Activated CD8-positive, alpha-beta memory T cell treated with anti-CD3 and anti-CD28 coated beads for 36 hours (primary cell): ENCODE results near the gene DCAF6. TPM values are rescaled to one million over a fixed set of nuclear protein-coding genes. Genes with fewer than 3 reads are reported as not detected.

Source experiments
- CTCF ChIA-PET: fragments of 350-600 bp; sonication (Branson Sonifier 250); formaldehyde crosslinking; loops from one replicate; lab custom pipeline; 2021; ENCODE audit warnings: antibody characterized with exemption; lab: Charles Lee
- POLR2A ChIA-PET: fragments of 350-600 bp; sonication (Branson Sonifier 250); formaldehyde crosslinking; loops from one replicate; lab custom pipeline; 2021; ENCODE audit warnings: antibody characterized with exemption; lab: Charles Lee
- total RNA-seq, 2 experiments: library from RNA; stranded (reverse); gene quantifications; one replicate each; pipeline ENCODE4 v1.2.3, GENCODE V29; 2021

The DCAF6 gene
- total RNA-seq, 2 experiments from 2014 or later = 23.5 to 24.0 TPM

DNA sequence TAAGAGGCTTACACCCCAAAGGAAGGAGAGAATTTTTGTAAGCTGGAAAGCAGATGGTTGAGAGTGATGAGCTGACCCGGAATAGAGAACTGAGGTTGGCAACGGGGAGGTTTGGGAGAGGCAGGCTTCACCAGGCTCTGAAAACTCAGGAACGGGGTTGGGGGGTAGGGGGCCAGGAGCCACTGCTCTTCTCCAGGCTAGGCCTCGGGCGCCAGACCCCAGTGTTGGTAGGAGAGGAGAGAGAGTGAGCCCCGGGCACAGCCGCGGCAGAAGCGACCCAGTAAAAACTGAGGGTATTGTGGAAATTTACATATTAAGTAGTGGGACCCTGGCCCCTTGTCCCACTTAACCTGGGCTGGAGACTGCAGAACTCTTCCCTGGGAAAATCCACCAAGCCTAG, 154.6 kb downstream of the DCAF6 start:
- ChIA-PET CTCF (interaction anchor here (1.8 kb wide), 1 partner anchor 9 kb away, joined by 4 read pairs; no protein-coding TSS in a partner anchor), POLR2A (no interaction called here)

DNA sequence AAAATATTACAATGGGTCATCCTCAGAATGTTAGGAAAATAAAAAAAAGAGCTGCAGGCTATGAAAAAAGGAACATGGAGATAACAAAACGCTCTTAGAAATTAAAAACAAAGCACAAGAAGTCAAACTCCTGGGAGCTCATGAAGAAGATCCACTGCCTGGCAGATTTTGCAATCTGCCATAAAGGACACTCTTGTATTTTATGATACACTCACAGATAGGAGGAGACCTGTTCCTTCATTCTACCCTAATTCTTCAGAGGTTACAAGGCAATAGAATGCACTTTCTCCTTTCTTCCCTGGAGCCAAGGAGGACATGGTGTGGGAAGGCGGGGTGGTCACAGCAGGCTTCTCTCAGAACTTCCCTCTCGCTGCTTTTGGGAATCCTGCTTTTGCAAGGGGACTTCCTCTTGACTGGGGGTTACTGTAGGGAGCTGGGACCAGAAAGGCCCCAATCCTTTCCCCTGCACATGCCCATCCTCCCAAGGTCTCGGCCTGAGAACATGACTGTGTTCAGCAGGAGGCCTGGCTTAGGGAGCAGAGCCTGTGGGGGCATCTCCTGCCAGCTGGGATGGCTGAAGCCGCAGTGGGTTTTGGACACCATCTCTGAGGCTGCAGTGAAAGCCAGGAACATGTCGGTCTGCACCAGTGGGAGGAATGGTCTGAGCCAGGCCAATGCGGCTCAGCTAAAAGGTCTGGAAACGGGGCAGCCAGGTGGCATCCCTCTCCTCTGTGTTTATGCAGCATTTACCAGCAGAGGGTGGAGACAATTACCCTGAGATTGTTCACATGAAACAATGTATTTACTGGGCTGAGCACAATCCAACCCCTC, 155.5 kb downstream of the DCAF6 start:
- ChIA-PET CTCF (interaction anchor here (1.8 kb wide), 1 partner anchor 9 kb away, joined by 4 read pairs; no protein-coding TSS in a partner anchor), POLR2A (no interaction called here)

DNA sequence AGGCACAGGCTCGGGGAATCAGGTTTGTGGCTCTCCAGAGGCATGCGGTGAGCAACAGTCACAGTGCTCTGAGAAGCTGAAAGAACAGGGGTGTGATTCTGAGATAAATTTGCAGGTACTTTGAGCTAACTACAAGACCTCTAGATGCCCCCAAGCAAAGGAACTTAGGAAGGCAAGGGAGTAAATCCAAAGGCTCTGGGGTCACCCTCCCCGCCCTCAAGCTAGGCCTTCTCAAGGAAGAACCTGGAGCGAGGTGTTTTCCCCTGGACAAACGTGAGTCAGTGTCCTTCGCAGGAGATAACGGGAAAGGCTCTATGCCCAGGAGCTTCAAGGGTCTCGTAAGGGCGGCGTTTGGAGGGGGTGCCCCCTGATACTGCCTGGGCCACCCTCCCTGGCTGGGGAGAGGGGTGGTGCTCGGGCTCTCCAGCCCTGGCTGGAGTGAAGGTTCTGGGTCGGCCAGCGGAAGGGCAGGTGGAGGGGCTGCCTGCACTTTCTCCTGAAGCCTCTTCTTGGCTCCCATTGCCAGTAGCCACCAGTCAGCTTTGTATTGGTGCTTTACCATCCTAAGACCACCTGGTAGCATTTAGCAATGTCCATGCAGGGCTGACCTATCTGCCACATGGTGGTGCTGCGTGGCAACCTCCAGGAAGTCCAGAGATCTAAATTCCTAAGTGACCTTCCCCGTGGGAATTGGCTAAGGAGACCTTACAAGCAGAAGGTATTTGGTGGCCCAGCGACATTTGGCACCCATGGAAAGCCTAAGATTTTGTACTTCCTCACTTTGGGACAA, 156.3 kb downstream of the DCAF6 start:
- POLR2A ChIA-PET = no interaction called here

DNA sequence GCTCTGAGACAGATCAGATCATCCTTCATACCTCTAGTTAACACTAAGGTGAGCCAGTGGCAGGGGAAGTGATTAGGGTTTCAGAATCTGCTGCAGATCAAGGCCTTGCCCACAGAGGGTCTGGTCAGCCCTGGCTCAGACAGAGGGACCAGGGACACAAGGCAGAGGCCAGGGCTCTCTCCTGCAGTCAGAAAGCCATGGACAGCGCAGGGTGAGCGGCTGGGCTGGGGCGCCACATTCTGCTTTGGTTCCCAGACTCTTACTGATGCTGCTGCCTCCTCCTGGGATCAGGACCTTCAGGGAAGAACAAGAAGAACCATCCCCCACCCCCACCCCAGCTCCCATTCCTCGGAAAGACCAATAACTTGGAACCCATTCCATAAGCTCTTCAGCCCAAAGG, 157.1 kb downstream of the DCAF6 start:
- POLR2A ChIA-PET = no interaction called here
- CTCF ChIA-PET = no interaction called here

More for the DNA sequence above, 156.3 kb downstream of the DCAF6 start:
- CTCF ChIA-PET = interaction anchor here (1.8 kb wide), 1 partner anchor 10 kb away, joined by 4 read pairs; no protein-coding TSS in a partner anchor

DNA sequence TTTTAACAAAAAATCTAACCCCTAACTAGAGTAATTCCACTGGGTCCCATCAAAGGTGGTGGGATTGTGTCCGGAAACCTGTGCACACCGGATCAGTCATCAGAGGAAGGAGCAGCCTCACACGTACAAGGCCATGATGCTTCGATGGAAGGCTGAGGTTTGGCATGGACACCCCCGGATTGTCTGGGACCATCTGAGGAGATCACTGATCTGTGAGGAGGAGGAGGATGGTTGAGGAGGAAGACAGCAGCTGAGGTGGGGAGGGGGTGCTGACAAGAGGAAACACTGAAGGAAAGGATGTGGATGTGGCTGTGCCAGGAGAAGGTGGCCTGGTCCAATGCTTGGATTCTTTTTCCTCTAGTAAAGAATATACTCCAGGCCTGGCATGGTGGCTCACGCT, 159.0 kb downstream of the DCAF6 start:
- CTCF ChIA-PET = interaction anchor here (0.8 to 0.9 kb wide), 2 partner anchors 10 to 17 kb away, joined by 3 read pairs; no protein-coding TSS in a partner anchor
- POLR2A ChIA-PET = no interaction called here

DNA sequence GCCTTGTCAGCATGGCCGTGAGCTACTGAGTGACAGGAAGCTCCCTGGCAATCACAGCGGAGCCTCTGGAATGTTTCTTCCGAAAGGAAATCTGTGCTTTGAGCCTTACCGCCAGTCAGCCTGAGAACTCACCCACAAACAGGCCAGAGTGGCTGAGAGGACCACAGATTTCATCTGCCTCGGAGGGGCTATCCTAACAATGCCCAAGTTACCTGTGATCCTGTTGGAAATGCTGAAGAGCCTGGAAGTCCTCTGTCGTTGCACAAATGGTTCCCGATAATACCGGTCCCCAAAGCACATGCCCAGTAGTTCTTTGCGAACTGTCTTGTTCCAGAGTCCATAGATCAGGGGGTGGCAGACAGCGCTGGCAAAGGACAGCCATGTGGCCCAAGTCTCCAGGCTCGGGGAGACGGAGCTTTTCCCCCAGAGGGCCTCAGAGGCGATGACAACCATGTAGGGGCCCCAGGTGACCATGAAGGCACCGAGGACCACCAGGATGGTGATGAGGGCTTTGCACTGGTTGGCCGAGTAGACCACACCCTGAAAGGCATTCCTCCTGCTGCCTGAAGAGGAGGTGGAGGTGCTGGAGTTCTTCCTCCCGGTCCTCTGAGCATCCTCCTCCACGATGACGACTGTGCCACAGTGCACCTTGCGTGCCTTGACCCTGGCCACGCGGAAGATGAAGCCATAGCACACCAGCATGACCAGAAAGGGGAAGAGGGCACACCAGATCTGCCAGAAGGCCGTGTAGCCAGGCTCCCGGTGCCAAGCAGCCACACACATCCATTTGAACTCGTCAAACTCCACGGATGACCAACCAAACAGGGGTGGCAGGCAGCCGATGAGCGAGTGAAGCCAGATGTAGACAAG, 160.0 kb downstream of the DCAF6 start:
- ChIA-PET POLR2A (no interaction called here), CTCF (no interaction called here)

DNA sequence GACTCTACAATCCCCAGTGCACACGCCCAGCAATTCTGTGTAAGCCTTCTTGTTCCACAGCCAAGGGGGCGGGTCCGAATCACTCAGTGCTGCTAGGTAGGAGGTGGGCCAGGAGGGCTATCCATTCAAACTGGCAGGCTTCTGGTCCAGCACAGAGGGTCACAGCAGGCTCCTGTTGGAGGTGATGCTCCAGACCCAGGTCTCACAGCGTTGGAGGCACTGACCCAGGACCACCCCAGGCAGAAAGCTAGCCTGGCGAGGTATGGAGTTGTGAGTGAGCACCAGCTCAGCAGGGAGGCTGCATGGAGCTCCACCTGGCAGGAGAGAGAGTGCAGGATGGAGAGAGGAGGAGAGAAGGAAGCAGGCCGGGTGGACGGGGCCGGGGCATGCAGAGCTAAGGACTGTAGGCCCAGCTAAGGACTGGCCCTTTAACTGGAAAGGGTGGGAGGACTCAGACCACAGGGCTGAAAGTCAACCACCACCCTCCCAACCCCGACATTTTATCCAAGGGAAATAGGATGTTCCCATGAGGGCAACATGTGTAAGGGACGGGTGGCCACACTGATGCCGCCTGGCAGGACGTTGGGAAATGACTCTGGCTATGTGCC, 161.5 kb downstream of the DCAF6 start:
- CTCF ChIA-PET = no interaction called here
- POLR2A ChIA-PET = no interaction called here

DNA sequence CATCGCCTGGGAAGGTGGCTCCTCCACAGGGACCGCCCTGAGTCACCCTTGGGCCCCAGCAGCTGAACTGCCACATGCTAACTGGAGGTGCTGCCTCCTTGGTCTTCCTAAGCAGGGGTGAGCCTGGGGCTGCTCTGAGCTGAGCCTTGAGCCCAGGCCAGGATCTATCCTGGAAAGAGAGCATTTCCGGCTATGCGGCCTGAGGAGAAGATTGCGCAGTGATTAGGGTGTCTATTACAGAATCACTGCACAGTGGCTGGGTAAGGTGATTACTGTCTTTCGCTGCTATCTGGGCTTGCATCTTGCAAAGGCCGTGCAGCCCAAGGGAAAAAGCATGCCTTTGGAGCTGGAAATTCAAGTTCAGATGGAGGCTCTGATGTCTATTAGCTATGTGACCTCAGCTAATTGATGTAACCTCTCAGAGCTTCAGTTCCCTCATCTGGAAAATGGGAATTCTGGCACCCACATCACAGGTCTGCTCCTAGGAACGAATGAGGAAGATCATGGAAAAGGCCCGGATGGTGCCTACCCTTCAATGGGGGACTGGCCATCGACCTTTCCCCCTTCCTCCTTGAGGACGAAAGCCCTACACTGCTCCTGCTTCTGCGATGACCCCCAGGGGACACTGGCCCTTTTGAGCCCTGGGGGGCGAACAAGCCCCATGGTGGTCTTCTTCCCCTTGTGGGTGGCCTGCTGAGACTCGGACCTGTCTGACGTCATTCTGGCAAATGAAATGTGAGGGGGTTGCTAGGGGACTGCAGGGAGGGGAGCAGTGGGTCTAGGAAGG, 162.2 kb downstream of the DCAF6 start:
- CTCF ChIA-PET = no interaction called here
- POLR2A ChIA-PET = no interaction called here

DNA sequence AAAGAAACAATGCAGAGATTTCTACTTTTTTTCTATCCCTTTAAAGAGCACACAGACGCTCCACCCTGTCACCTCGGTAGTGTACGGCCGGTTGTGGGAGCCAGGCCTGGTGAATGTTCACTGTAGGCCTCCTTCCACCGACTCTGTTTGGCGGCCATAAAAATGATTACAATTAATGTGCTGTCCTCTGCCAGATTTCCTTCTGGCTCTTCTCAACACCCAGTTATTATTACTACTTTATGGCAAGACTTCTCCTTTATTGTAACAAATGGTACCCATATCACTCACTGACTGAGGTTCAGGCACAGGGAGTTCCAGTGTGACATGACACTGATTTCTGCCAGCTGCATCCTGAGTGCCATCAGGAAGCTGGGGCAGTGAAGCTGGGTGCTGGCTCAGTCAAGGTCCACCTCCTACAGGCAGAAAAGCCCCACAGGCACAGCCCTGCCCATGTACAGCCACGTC, 162.9 kb downstream of the DCAF6 start:
- CTCF ChIA-PET = no interaction called here

DNA sequence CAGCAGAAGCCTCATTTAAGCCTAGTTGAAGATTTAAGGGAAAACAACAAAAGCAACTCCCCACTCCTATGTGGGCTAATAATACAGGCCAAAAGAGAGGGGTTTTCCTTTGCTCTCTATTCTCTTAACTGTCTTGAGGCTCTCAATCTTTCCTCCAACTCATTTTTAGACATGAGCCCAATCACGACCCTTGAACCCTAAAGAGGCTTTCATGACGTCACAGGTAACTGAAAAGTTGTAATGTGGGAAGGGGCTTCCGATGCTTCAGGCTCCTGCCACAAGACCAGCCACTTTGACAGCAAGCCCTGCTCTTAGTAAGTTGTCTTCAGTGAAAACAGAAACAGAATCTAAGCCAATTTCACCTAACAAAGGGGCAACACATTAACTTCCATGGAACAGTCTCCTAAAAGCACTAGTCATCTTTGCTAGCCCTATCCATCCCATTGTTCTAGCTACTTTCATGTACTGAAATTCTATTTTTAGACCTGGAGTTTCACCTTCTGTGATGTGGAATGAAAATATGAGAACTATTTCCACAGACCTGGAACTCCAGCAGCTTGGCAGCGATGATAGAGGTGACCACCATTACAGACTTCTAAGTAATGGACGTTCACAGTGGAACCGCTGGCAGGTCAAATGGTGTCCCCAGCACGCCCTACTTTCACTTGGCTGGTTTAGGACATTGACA, 164.0 kb downstream of the DCAF6 start:
- ChIA-PET CTCF (interaction anchor here (0.5 kb wide), 1 partner anchor 36 kb away, joined by 3 read pairs; no protein-coding TSS in a partner anchor), POLR2A (no interaction called here)

More for the DNA sequence above, 162.9 kb downstream of the DCAF6 start:
- POLR2A ChIA-PET = no interaction called here

DNA sequence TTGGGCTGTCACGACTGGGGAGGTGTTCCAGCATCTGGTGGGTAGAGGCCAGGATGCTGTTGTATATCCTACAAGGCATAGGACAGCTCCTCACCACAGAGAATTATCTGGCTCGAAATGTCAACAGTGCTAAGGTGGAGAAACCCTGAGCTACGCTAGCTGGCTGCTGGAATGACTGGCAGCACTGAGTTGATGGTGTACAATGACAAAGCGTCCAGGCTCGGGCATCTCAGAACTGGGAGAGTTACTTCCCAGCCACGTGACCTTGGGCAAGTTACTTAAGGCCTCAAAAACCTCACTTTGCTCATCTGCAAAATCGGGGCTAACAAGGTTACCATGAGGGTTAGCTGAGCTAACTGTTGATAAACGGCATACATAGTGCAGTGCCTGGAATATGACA, 164.9 kb downstream of the DCAF6 start:
- ChIA-PET CTCF (no interaction called here), POLR2A (no interaction called here)

DNA sequence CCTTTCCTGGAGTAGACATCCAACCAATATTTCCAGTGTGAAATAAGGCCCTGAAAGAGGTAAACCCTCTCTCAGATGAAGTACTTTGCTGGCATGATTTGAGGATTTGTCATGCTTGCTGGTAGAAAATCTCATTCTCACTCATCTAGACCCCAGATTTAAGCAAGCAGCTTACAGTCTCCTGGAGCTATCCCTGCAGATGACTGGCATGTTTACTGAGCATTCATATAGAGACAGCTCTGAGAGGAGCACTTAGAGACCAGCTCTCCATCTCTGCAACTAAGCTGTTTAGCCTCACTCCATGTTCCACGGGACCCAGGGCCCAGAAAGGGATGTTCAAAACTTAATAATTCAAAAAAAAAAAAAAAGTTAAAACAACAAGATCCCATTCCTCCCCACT, 166.0 kb downstream of the DCAF6 start:
- ChIA-PET POLR2A (no interaction called here), CTCF (interaction anchor here (0.6 to 0.8 kb wide), 2 partner anchors 18 to 95 kb away, joined by 3 to 7 read pairs; no protein-coding TSS in a partner anchor)

DNA sequence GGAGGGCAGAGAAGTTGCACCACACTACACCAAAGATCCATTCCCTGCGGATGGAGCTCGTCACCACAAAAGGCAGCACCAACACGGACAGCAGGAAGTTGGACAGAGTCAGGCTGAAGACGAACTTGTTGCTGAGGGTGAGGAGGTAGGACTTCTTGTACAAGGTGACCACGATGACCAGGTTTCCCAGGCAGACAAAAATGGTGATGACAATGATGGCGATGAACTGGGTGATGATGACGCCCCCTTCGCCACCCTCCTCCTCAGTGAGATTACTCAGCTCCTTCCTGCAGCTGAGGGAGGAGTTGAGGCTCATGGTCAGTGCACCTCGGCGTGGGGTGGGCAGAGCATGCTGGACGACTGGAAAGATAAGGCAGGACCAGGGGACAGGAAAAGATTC, 168.1 kb downstream of the DCAF6 start:
- POLR2A ChIA-PET = no interaction called here

DNA sequence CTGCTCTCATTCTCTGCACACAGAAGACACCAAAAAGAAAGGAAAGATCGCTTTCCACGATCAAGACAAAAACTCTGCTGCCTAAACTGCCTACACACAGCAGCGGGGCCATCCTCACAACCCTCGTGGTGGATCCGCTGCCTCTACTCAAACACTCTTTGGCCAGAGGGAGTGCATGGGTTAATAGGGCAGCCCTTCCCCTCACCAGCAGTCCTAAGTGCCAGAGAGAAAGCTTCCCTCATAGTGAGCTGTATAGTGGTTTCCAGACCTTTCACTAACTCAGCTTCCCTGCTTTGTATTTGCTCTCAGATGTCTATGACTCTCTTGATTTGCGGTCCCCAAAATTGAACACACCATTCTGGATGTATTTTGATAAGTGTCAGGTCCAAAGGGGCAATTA, 169.4 kb downstream of the DCAF6 start:
- POLR2A ChIA-PET = no interaction called here
- CTCF ChIA-PET = no interaction called here

More for the DNA sequence above, 168.1 kb downstream of the DCAF6 start:
- CTCF ChIA-PET = no interaction called here

DNA sequence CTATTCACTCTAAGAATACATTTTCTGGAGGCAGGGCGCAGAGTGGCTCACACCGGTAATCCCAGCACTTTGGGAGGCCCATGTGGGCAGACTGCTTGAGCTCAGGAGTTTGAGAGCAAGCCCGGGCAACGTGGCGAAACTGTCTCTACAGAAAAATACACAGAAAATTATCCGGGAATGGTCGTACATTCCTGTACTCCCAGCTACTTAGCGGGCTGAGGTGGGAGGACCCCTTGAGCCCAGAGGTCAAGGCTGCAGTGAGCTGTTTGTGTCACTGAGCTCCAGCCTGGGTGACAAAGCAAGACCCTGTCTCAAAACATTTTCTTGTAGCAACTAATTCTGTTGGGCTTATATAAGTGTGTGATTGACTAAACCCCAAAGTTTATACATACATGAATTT, 169.8 kb downstream of the DCAF6 start:
- POLR2A ChIA-PET = no interaction called here
- CTCF ChIA-PET = no interaction called here

DNA sequence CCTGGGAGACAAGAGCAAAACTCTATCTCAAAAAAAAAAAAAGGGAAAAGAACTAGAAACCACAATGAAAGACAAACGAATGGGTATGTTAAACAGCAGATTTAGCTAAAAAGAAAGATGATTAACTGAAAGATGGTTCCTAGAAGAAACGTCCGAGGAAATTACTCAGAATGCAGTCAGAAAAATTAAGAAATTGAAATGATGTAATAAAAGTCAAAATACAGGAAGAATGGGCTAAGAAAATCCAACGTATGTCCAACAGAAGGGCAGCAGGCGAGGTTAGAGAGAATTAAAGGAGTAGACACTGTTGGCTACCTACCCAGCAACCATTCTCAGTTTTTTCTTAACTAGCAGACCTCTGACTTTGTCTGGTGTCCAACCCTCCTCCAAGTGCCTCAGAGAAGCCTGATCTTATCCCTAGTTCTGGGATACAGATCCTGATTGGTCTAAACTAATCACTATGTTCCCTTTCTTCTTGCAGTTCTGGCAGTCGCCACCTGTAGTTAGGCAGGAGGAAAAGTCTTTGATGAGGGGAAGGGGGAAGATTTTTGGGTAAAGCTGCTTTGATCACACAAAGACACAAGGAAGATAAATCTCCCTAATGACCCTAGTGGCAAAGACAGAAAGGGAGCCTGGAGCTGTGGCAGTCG, 174.5 kb downstream of the DCAF6 start:
- ChIA-PET POLR2A (no interaction called here), CTCF (interaction anchor here (0.6 to 0.7 kb wide), 2 partner anchors 39 to 299 kb away, joined by 3 read pairs; no protein-coding TSS in a partner anchor)
